ENCODE data around the gene ZNF768.
A peak's percentile ranks its signal among the peaks of the same experiment; 100 is the strongest.
"Not testable (repeated sequence)": the region's sequence is repeated elsewhere in the genome, so short reads cannot be mapped to it uniquely, and the experiment has no call there.

ZNF768 gene

GRCh38 chr16:30525844-30526136 is 576 bp downstream of the ZNF768 start:
- H3F3A ChIP-seq (ENCODE audit: control insufficient read depth, insufficient read depth) = peaks cover 27% of the 10 kb centered on the region
- peaks cover 26% of the 10 kb centered on the region for H3K4me1 ChIP-seq (ENCODE audit: control insufficient read depth, low read length)
- no peaks in the 10 kb centered on the region for H3K9me2 ChIP-seq (replicated peaks; ENCODE audit: control insufficient read depth, low read length)
- no peak overlapping the region for H3K27ac ChIP-seq (ENCODE audit: low read depth, low read length)
- peak overlapping the region; percentile 88 for H3K4me2 ChIP-seq (ENCODE audit: low read length)
- H4K20me1 ChIP-seq (ENCODE audit: control insufficient read depth, insufficient read depth, low read depth, low read length) = no peaks in the 10 kb centered on the region
- H3K79me2 ChIP-seq (ENCODE audit: control insufficient read depth, low read length) = peaks cover 4% of the 10 kb centered on the region; the same call in 1 of the 2 replicates
- peaks cover 15% of the 10 kb centered on the region for H3K36me3 ChIP-seq (ENCODE audit: control insufficient read depth, low read length)
- no peaks in the 10 kb centered on the region for H3K27me3 ChIP-seq (ENCODE audit: control insufficient read depth, low read length)
- no peaks in the 10 kb centered on the region for H3K9me3 ChIP-seq (ENCODE audit: control insufficient read depth, insufficient read depth, low read length)
- H3K4me3 ChIP-seq (ENCODE audit: low read length) = peak overlapping the region; percentile 70
- no peak for TF ChIP-seq EZH2phosphoT487 (IDR thresholded peaks at IDR 0.05; ENCODE audit: borderline replicate concordance, low read length)
- no peak for TF ChIP-seq CTCF (IDR thresholded peaks at IDR 0.05; ENCODE audit: low read depth, low read length, poor library complexity, severe bottlenecking)

- Histone ChIP-seq H3K9me2 (replicated peaks; ENCODE audit: control insufficient read depth, low read length) (no peaks in the 10 kb centered on the region), H3K9me3 (ENCODE audit: control insufficient read depth, insufficient read depth, low read length) (no peaks in the 10 kb centered on the region), H3K79me2 (ENCODE audit: control insufficient read depth, low read length) (peaks cover 4% of the 10 kb centered on the region; the same call in 1 of the 2 replicates), H3K27ac (ENCODE audit: low read depth, low read length) (no peak overlapping the region), H3K36me3 (ENCODE audit: control insufficient read depth, low read length) (peaks cover 20% of the 10 kb centered on the region), H3K27me3 (ENCODE audit: control insufficient read depth, low read length) (no peaks in the 10 kb centered on the region), H3K4me2 (ENCODE audit: low read length) (no peak overlapping the region), H3K4me1 (ENCODE audit: control insufficient read depth, low read length) (peaks cover 26% of the 10 kb centered on the region), H3F3A (ENCODE audit: control insufficient read depth, insufficient read depth) (peaks cover 27% of the 10 kb centered on the region), H4K20me1 (ENCODE audit: control insufficient read depth, insufficient read depth, low read depth, low read length) (no peaks in the 10 kb centered on the region), H3K4me3 (ENCODE audit: low read length) (no peak overlapping the region)
- TF ChIP-seq EZH2phosphoT487 (IDR thresholded peaks at IDR 0.05; ENCODE audit: borderline replicate concordance, low read length) (no peak), CTCF (IDR thresholded peaks at IDR 0.05; ENCODE audit: low read depth, low read length, poor library complexity, severe bottlenecking) (no peak)
Observed at GRCh38 chr16:30524575-30525568, 1.5 kb downstream of the ZNF768 start.

DNA sequence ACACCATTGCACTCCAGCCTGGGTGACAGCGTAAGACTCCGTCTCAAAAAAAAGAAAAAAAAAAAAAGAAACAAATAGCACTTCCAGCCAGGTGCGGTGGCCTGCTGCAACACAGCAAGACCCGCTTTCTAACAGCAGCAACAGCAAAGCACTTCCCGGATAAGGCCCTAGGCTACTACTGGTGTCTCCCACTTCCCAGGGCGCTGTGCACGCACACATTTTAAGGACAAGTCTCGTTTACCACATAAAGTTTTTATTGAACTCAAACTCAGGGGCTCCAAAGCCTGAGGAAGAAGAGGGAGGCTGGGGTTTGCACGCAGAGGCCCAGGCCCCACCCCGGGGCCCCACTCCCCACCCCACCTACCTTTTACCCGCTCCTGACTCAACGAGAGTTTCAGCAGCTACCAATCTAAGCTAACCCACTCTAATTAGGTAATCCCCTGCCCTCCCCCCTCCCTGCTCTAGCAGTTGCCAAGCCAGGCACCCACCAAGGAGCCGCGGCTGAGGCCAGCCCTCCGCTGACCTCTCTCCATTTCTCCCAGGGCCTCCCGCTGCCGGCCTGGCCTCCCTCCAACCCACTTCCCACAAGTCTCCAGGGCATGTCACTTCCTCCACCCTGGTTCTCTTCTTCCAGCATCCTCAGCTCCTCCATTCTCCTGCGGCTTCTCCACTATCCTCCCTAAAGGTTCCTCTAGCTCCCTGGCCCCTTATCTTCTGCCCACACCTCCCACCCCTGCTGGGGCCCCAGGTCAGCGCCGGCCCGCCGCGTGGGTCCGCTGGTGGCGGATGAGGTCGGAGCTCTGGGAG is 2.4 kb downstream of the ZNF768 start:
- peaks cover 29% of the 10 kb centered on the region for H3K36me3 ChIP-seq (ENCODE audit: control insufficient read depth, low read length)
- no peaks in the 10 kb centered on the region for H3K27me3 ChIP-seq (ENCODE audit: control insufficient read depth, low read length)
- peaks cover 22% of the 10 kb centered on the region for H3K4me1 ChIP-seq (ENCODE audit: control insufficient read depth, low read length)
- peaks cover 27% of the 10 kb centered on the region for H3F3A ChIP-seq (ENCODE audit: control insufficient read depth, insufficient read depth)
- no peak overlapping the region for H3K4me2 ChIP-seq (ENCODE audit: low read length)
- no peaks in the 10 kb centered on the region for H3K9me3 ChIP-seq (ENCODE audit: control insufficient read depth, insufficient read depth, low read length)
- H3K9me2 ChIP-seq (replicated peaks; ENCODE audit: control insufficient read depth, low read length) = no peaks in the 10 kb centered on the region
- no peak overlapping the region for H3K4me3 ChIP-seq (ENCODE audit: low read length)
- no peak overlapping the region for H3K27ac ChIP-seq (ENCODE audit: low read depth, low read length)
- peaks cover 4% of the 10 kb centered on the region; the same call in 1 of the 2 replicates for H3K79me2 ChIP-seq (ENCODE audit: control insufficient read depth, low read length)
- H4K20me1 ChIP-seq (ENCODE audit: control insufficient read depth, insufficient read depth, low read depth, low read length) = no peaks in the 10 kb centered on the region
- TF ChIP-seq CTCF (IDR thresholded peaks at IDR 0.05; ENCODE audit: low read depth, low read length, poor library complexity, severe bottlenecking) (no peak), EZH2phosphoT487 (IDR thresholded peaks at IDR 0.05; ENCODE audit: borderline replicate concordance, low read length) (no peak)

GRCh38 chr16:30522702-30523463 is 3.5 kb downstream of the ZNF768 start:
- peaks cover 40% of the 10 kb centered on the region for H3K36me3 ChIP-seq (ENCODE audit: control insufficient read depth, low read length)
- H4K20me1 ChIP-seq (ENCODE audit: control insufficient read depth, insufficient read depth, low read depth, low read length); H3K9me3 ChIP-seq (ENCODE audit: control insufficient read depth, insufficient read depth, low read length); H3K79me2 ChIP-seq (ENCODE audit: control insufficient read depth, low read length); H3K9me2 ChIP-seq (replicated peaks; ENCODE audit: control insufficient read depth, low read length); H3K4me3 ChIP-seq (ENCODE audit: low read length); H3K27ac ChIP-seq (ENCODE audit: low read depth, low read length); H3K27me3 ChIP-seq (ENCODE audit: control insufficient read depth, low read length); H3K4me2 ChIP-seq (ENCODE audit: low read length): not testable (repeated sequence)
- H3F3A ChIP-seq (ENCODE audit: control insufficient read depth, insufficient read depth) = peaks cover 28% of the 10 kb centered on the region
- peaks cover 11% of the 10 kb centered on the region for H3K4me1 ChIP-seq (ENCODE audit: control insufficient read depth, low read length)
